Mucosa of descending colon (tissue), 3 donors: Measurements from ENCODE around the gene DHX30. TPM values are rescaled to one million over a fixed set of nuclear protein-coding genes. Genes with fewer than 3 reads are reported as not detected.

Experiments
- ATAC-seq: fragments of 200-7000 bp; cut with Tn5 transposase; one replicate; pipeline ENCODE4 v1.9.1; 2020; ENCODE audit warnings: mild to moderate bottlenecking, moderate library complexity
- DNase-seq, 3 donors: peaks; one replicate each; pipeline ENCODE4 v3.0.0-alpha.2; 2020
- H3K36me3 ChIP-seq: fragments of 200-600 bp; one replicate; pipeline ENCODE4 v1.8.0; 2021; ENCODE audit warnings: low read depth, mild to moderate bottlenecking
- H3K4me1 ChIP-seq: fragments of 200-600 bp; one replicate; pipeline ENCODE4 v1.8.0; 2021; ENCODE audit warnings: low read depth, mild to moderate bottlenecking
- H3K4me3 ChIP-seq: fragments of 200-600 bp; one replicate; pipeline ENCODE4 v1.8.0; 2021; ENCODE audit warnings: mild to moderate bottlenecking
- H3K9me3 ChIP-seq: fragments of 200-600 bp; one replicate; pipeline ENCODE4 v1.8.0; 2021; ENCODE audit warnings: mild to moderate bottlenecking
- intact Hi-C, 2 donors: fragments of 100-400 bp; cut with DNase I in 1 of 2; cut with micrococcal nuclease in 1 of 2; formaldehyde crosslinking; loops; one replicate each; pipeline versions ENCODE4 v1.11.0 to v1.11.1; 2022; cut with DNase I, micrococcal nuclease
- total RNA-seq, 3 donors: library from RNA; stranded (reverse); fragmentation: NEBNext Ultra II Directional in 2 of 3; extraction: Animal tissue kit (Norgen Biotek cat#: 25700) in 2 of 3; gene quantifications; one replicate each; pipeline versions ENCODE4 v1.2.1 to v1.2.4, GENCODE V29; 2021 to 2023
- TF ChIP-seq, protein P1 (sequence below): fragments of 200-600 bp; IDR thresholded peaks from one replicate; pipeline ENCODE4 v1.8.0; 2022; ENCODE audit warnings: antibody characterized with exemption, mild to moderate bottlenecking
- donor health status: DM: no; HTN: no; CAD: no; lungs with moderate emphysema.
- donor health status: DM: no; HTN: no; CAD: no.
- donor health status: DM: no; HTN: yes; CAD: no.

DHX30 gene
- total RNA-seq, 3 donors from 2014 or later = 44.5 to 65.3 (median 45.7) TPM

DNA sequence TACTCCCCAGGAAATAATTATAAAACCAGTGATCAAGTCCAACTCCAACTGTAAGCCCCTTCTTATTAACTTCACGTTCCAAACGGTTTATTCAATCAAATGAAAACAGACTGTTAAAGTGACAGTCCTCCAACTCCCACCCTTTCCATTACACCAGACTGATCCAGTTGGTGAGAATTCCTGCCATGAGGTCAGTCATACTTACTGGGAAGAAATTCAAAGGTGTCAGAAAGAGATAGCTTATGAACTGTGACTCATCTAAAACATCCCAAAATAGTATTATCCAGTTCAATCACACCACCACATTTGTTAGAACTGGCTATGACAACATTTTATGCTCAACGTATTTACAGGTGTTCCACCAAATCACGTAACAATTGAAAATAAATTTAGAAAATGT is 40.7 kb upstream of the DHX30 start:
- Histone ChIP-seq H3K9me3 (no peaks in the 10 kb centered on the region), H3K4me3 (no peak overlapping the region), H3K4me1 (no peaks in the 10 kb centered on the region), H3K36me3 (no peaks in the 10 kb centered on the region)
- ATAC-seq = no peak
- TF ChIP-seq, protein P1, sequence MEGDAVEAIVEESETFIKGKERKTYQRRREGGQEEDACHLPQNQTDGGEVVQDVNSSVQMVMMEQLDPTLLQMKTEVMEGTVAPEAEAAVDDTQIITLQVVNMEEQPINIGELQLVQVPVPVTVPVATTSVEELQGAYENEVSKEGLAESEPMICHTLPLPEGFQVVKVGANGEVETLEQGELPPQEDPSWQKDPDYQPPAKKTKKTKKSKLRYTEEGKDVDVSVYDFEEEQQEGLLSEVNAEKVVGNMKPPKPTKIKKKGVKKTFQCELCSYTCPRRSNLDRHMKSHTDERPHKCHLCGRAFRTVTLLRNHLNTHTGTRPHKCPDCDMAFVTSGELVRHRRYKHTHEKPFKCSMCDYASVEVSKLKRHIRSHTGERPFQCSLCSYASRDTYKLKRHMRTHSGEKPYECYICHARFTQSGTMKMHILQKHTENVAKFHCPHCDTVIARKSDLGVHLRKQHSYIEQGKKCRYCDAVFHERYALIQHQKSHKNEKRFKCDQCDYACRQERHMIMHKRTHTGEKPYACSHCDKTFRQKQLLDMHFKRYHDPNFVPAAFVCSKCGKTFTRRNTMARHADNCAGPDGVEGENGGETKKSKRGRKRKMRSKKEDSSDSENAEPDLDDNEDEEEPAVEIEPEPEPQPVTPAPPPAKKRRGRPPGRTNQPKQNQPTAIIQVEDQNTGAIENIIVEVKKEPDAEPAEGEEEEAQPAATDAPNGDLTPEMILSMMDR = no peak
- intact Hi-C loops = no loop called here
- DNase-seq = no peak

DNA sequence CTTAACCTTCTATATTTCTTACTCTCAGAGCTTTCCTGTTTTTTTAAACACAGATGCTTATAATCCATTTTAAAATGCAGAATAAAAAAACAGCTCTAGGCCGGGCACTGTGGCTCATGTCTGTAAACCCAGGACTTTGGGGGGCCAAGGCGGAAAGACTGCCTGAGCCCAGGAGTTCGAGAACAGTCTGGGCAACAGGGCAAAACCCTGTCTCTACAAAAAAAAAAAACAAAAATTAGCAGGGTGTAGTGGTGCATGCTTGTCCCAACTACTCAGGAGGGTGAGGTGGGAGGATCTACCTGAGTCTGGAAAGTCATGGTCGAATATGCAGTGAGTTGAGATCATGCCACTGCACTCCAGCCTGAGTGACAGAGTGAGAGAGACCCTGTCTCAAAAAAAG is 36.8 kb upstream of the DHX30 start:
- H3K4me3 ChIP-seq = no peak overlapping the region
- no peak for DNase-seq
- H3K36me3 ChIP-seq = no peaks in the 10 kb centered on the region
- intact Hi-C loops = no loop called here
- no peak for ATAC-seq
- no peaks in the 10 kb centered on the region for H3K9me3 ChIP-seq
- no peaks in the 10 kb centered on the region for H3K4me1 ChIP-seq
- TF ChIP-seq, protein P1 = no peak

DNA sequence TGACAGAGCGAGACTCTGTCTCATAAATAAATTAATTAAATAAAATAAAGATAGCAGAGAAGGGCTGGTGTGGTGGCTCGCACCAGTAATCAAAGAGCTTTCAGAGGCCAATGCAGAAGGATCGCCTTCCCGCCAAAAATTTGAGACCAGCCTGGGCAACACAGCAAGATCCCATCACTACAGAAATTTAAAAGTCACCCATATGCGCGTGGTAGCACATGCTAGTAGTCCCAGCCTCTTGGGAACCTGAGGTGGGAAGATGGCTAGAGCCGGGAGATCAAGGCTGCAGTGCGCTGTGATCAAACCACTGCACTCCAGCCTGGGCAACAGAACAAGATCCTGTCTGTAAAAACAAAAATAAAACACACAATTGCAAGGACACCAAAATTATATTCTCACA is 30.9 kb upstream of the DHX30 start:
- ATAC-seq (no peak), DNase-seq (no peak)
- H3K36me3 ChIP-seq = no peaks in the 10 kb centered on the region
- no peak overlapping the region for H3K4me3 ChIP-seq
- H3K4me1 ChIP-seq = no peaks in the 10 kb centered on the region
- intact Hi-C loops = no loop called here
- TF ChIP-seq, protein P1 = no peak
- no peaks in the 10 kb centered on the region for H3K9me3 ChIP-seq

DNA sequence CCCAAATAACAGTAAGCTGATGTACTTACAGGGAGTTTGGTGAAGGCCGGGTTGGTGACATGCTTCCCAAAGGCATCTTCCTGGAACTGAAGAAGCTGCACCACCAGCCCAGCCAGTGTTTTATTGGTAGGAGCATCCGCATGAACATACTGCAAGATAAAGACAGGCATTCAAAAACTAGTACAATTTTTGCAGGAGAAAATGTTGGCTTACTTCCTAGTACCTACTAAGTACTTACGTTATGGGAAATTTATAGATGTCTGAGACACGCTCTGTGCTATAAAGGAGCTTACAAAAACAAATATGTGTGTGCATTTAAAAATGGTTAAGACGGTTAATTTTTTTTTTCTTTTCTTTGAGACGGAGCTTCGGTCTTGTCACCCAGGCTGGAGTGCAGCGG is 30.1 kb upstream of the DHX30 start:
- no peak overlapping the region for H3K4me3 ChIP-seq
- TF ChIP-seq, protein P1 = no peak
- DNase-seq (no peak), ATAC-seq (no peak)
- no peaks in the 10 kb centered on the region for H3K4me1 ChIP-seq
- H3K9me3 ChIP-seq = no peaks in the 10 kb centered on the region
- intact Hi-C loops = no loop called here
- H3K36me3 ChIP-seq = no peaks in the 10 kb centered on the region

DNA sequence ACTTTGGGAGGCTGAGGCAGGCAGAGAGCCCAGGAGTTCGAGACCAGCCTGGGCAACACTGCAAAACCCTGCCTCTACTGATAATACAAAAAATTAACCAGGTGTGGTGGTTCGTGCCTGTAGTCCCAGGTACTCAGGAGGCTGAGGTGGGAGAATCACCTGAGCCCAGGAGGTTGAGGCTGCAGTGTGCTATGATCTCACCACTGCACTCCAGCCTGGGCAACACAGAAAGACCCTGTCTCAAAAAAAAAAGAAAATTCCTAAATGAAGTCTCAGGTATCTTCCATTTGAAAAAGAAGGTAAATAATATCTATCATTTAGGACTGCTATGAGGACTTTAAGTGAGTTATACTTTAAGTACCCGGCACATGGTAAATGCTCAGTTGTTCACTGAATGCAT is 24.2 kb upstream of the DHX30 start:
- ATAC-seq (no peak), DNase-seq (no peak)
- H3K9me3 ChIP-seq = no peaks in the 10 kb centered on the region
- intact Hi-C loops = no loop called here
- TF ChIP-seq, protein P1 = no peak
- no peaks in the 10 kb centered on the region for H3K36me3 ChIP-seq
- H3K4me1 ChIP-seq = peaks cover 13% of the 10 kb centered on the region
- no peak overlapping the region for H3K4me3 ChIP-seq
